ENCODE measurements around the gene GCNT2. TPM values are rescaled to one million over a fixed set of nuclear protein-coding genes. Genes with fewer than 3 reads are reported as not detected.
"Not testable (repeated sequence)": the region's sequence is repeated elsewhere in the genome, so short reads cannot be mapped to it uniquely, and the experiment has no call there.

The GCNT2 gene
- total RNA-seq, 4 donors from 2014 or later: 14.9 to 36.7 (median 23.6) TPM

DNA sequence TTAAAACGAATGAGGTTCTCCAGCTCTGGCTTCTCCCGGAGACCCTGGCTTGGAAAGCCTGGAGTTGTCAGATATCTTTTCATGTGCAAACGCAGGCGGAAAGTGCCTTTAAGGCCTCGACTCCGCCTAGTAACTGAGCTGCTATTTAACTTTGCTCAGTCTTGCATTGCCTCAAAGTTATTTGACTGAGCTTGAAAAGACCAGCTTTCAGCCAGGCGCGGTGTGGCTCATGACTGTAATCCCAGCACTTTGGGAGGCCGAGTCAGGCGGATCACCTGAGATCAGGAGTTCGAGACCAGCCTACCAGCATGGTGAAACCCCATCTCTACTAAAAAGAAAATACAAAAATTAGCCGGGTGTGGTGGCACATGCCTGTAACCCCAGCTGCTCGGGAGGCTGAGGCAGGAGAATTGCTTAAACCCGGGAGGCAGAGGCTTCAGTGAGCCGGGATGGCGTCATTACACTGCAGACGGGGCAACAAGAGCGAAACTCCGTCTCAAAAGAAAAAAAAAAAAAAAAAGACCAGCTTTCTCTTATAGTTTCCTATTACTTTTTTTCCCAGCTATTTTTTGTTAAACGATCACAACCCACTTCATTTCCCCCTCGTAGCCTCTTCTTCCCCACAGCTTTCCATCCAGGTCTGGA is 1.9 kb downstream of the GCNT2 start:
- Histone ChIP-seq H3K9me3 (no peaks in the 10 kb centered on the region), H3K4me1 (peaks cover 0 to 42% (median 0%) of the 10 kb centered on the region in 3 donors), H3K4me3 (peak overlapping the region in 1 of 2 donors; percentile 41), H3K36me3 (no peaks in the 10 kb centered on the region), H3K27me3 (no peaks in the 10 kb centered on the region), H3K27ac (peak overlapping the region; percentile 73 to 83 (median 79))
- TF ChIP-seq EP300 (IDR thresholded peaks at IDR 0.05) (no peak), POLR2AphosphoS5 (IDR thresholded peaks at IDR 0.05) (peak; percentile 45), POLR2A (IDR thresholded peaks at IDR 0.05) (no peak)
- TF ChIP-seq, protein P1, sequence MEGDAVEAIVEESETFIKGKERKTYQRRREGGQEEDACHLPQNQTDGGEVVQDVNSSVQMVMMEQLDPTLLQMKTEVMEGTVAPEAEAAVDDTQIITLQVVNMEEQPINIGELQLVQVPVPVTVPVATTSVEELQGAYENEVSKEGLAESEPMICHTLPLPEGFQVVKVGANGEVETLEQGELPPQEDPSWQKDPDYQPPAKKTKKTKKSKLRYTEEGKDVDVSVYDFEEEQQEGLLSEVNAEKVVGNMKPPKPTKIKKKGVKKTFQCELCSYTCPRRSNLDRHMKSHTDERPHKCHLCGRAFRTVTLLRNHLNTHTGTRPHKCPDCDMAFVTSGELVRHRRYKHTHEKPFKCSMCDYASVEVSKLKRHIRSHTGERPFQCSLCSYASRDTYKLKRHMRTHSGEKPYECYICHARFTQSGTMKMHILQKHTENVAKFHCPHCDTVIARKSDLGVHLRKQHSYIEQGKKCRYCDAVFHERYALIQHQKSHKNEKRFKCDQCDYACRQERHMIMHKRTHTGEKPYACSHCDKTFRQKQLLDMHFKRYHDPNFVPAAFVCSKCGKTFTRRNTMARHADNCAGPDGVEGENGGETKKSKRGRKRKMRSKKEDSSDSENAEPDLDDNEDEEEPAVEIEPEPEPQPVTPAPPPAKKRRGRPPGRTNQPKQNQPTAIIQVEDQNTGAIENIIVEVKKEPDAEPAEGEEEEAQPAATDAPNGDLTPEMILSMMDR (IDR thresholded peaks at IDR 0.05): no peak
- WGBS, 2 donors (ENCODE audit: low coverage in 1 of 2): 63 to 71% methylated on average over 6 to 14 of the region's 21 CpGs
- peak; percentile 32 for ATAC-seq

GRCh38 chr6:10526156-10526555 is 5.0 kb downstream of the GCNT2 start:
- no peaks in the 10 kb centered on the region for H3K27me3 ChIP-seq
- TF ChIP-seq, protein P1 (IDR thresholded peaks at IDR 0.05): no peak
- TF ChIP-seq POLR2A (IDR thresholded peaks at IDR 0.05) (no peak), EP300 (IDR thresholded peaks at IDR 0.05) (no peak), POLR2AphosphoS5 (IDR thresholded peaks at IDR 0.05) (no peak)
- peak; percentile 37 for ATAC-seq
- no peak overlapping the region for H3K27ac ChIP-seq
- WGBS, 2 donors (ENCODE audit: low coverage in 1 of 2): 66 to 74% methylated on average over 6 of the region's 6 CpGs
- no peak overlapping the region for H3K4me3 ChIP-seq
- H3K4me1 ChIP-seq: peaks cover 0 to 56% (median 0%) of the 10 kb centered on the region in 3 donors
- H3K9me3 ChIP-seq: no peaks in the 10 kb centered on the region
- H3K36me3 ChIP-seq: no peaks in the 10 kb centered on the region

- no peaks in the 10 kb centered on the region for H3K27me3 ChIP-seq
- H3K4me3 ChIP-seq: peak overlapping the region; percentile 5 to 42
- peak overlapping the region in 3 of 4 donors; percentile 46 to 61 (median 60) for H3K27ac ChIP-seq
- no peaks in the 10 kb centered on the region for H3K9me3 ChIP-seq
- peak; percentile 49 for ATAC-seq
- no peaks in the 10 kb centered on the region for H3K36me3 ChIP-seq
- WGBS, 2 donors (ENCODE audit: low coverage in 1 of 2): 37 to 42% methylated on average over 11 of the region's 11 CpGs
- TF ChIP-seq, protein P1 (IDR thresholded peaks at IDR 0.05): no peak
- peaks cover 0 to 54% (median 0%) of the 10 kb centered on the region in 3 donors for H3K4me1 ChIP-seq
These were observed 7.2 kb downstream of the GCNT2 start for GRCh38 chr6:10528158-10528981.

DNA sequence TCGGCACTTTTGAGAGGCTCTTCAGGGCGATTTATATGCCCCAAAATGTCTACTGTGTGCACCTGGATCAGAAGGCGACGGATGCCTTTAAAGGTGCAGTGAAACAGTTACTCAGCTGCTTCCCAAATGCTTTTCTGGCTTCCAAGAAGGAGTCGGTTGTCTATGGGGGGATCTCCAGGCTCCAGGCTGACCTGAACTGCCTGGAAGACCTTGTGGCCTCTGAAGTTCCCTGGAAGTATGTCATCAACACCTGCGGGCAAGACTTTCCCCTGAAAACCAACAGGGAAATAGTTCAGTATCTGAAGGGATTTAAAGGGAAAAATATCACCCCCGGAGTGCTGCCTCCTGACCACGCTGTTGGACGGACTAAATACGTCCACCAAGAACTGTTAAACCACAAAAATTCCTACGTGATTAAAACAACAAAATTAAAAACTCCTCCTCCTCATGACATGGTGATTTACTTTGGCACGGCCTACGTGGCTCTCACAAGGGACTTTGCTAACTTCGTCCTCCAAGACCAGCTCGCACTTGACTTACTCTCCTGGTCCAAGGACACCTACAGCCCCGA is 8.2 kb downstream of the GCNT2 start:
- 67 to 78% methylated on average over 10 to 11 of the region's 16 CpGs for WGBS, 2 donors (ENCODE audit: low coverage in 1 of 2)
- Histone ChIP-seq H3K36me3 (no peaks in the 10 kb centered on the region), H3K4me3 (peak overlapping the region in 1 of 2 donors; percentile 42), H3K27ac (peak overlapping the region in 2 of 4 donors; percentile 6 to 42), H3K27me3 (no peaks in the 10 kb centered on the region), H3K9me3 (no peaks in the 10 kb centered on the region), H3K4me1 (peaks cover 0 to 47% (median 0%) of the 10 kb centered on the region in 3 donors)
- TF ChIP-seq, protein P1 (IDR thresholded peaks at IDR 0.05): no peak
- TF ChIP-seq POLR2AphosphoS5 (IDR thresholded peaks at IDR 0.05) (no peak), POLR2A (IDR thresholded peaks at IDR 0.05) (no peak), EP300 (IDR thresholded peaks at IDR 0.05) (no peak)
- no peak for ATAC-seq

DNA sequence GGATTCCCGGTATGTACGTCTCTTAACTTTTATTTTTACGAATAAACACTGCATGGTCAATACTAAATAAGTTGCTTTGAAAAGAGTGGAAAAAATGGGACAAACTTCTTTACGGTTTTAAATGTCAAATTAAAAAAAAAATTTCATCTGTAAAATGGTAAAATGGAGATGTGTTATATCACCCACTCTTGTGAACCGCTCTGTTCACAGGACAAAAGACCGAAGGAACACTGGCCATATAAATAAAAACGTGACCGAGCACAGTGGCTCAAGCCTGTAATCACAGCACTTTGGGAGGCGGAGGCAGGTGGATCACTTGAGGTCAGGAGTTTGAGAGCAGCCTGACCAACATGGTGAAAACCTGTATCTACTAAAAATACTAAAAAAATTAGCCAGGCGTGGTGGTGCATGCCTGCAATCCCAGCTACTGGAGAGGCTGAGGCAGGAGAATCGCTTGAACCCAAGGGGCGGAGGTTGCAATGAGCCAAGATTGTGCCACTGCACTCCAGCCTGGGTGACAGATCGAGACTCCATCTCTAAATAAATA is 8.8 kb downstream of the GCNT2 start:
- WGBS, 2 donors (ENCODE audit: low coverage in 1 of 2): 93 to 94% methylated on average over 10 to 13 of the region's 13 CpGs
- Histone ChIP-seq H3K4me1 (peaks cover 0 to 41% (median 0%) of the 10 kb centered on the region in 3 donors), H3K4me3 (peak overlapping the region in 1 of 2 donors; percentile 42)
- not testable (repeated sequence) for H3K9me3 ChIP-seq, H3K27me3 ChIP-seq, H3K27ac ChIP-seq, ATAC-seq, H3K36me3 ChIP-seq

All from gastroesophageal sphincter (tissue), 4 donors.